MM.1S (cell line): ENCODE results near the gene ADAMTS3.

ENCODE experiments used
- EZH2 ChIP-seq: fragments of 300-600 bp; sonication (generic); optimal IDR thresholded peaks from 2 replicates; pipeline ENCODE3; 2017; ENCODE audit warnings: low read depth, mild to moderate bottlenecking, antibody characterized with exemption, low read length, mixed read lengths
- EZH2phosphoT487 ChIP-seq: fragments of 300-600 bp; sonication (generic); IDR thresholded peaks from 2 replicates; pipeline ENCODE4 v1.6.1; 2018; ENCODE audit warnings: antibody characterized with exemption, low read length
- TF ChIP-seq, protein P1 (sequence below): fragments of 300-600 bp; sonication (generic); IDR thresholded peaks from 2 replicates; pipeline ENCODE4 v1.5.1; 2016; ENCODE audit warnings: antibody characterized with exemption, low read length, mixed read lengths

DNA sequence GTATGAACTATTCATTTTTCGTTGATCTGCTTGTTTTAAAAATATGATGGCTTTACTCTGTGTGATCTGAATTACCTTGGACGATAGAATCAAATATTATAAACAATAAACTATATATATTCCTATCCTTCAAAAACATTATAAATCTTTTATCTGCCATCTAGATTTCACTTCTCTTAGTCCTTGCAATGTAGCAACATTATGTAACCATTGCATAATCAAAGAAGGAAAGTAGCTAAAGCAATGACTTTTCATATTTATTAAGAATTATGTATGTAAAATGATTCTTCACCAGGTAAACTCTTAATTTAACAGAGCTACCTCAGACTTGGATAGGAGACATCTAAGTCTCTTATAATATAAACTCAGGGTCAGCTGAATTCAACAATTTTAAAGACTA, 210.5 kb downstream of the ADAMTS3 start:
- TF ChIP-seq EZH2: no peak
- TF ChIP-seq, protein P1, sequence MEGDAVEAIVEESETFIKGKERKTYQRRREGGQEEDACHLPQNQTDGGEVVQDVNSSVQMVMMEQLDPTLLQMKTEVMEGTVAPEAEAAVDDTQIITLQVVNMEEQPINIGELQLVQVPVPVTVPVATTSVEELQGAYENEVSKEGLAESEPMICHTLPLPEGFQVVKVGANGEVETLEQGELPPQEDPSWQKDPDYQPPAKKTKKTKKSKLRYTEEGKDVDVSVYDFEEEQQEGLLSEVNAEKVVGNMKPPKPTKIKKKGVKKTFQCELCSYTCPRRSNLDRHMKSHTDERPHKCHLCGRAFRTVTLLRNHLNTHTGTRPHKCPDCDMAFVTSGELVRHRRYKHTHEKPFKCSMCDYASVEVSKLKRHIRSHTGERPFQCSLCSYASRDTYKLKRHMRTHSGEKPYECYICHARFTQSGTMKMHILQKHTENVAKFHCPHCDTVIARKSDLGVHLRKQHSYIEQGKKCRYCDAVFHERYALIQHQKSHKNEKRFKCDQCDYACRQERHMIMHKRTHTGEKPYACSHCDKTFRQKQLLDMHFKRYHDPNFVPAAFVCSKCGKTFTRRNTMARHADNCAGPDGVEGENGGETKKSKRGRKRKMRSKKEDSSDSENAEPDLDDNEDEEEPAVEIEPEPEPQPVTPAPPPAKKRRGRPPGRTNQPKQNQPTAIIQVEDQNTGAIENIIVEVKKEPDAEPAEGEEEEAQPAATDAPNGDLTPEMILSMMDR: no peak
- TF ChIP-seq EZH2phosphoT487: no peak
